ENCODE data around the gene SDR9C7.

The SDR9C7 gene

DNA sequence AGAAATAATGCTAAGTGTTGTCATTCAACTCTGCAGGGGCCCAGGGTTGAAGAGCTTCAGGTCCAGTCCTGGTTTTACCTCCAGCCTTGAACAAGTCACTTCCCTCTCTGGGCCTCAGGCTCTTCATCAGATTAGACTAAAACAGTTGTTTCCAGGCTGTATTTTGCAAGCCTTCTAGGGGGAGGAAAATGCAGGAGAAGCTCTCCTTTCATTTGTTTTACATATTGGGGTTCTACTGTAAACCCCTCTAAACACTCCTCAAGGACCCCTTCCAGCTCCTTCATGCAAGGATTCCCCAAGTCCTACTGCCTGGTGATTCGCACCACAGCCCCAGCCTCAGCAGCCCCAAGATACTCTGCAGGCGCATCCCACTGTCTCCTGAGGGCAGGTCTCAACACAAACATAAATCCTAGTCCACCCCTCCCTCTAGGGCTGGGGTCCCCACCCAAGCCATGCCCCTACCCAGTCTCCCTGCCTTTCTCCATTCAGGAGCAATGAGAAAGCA is 2.7 kb downstream of the SDR9C7 start:
- ChIA-PET POLR2A (no interaction called here), CTCF (interaction anchor here (0.5 to 1.5 kb wide), 6 partner anchors 33 to 1576 kb away, joined by 3 to 4 read pairs (median 3); no protein-coding TSS in a partner anchor)
- no peaks in the 10 kb centered on the region for H3K9me3 ChIP-seq (ENCODE audit: control insufficient read depth, insufficient read depth, low read depth, low read length)
- no peak overlapping the region for H3K4me3 ChIP-seq (ENCODE audit: low read depth, low read length)
- no peak for TF ChIP-seq TCF7L2 (IDR thresholded peaks at IDR 0.05; ENCODE audit: borderline replicate concordance, low read depth, low read length)
- TF ChIP-seq ZNF184 (tag by site-specific recombination; IDR thresholded peaks at IDR 0.05) = 0 out of 2 replicates have a peak, but pooled peaks have one; percentile 16
- no peaks in the 10 kb centered on the region for H3K4me1 ChIP-seq (ENCODE audit: control insufficient read depth, insufficient read depth, low read length)
- H3K27ac ChIP-seq (ENCODE audit: extremely low read depth, low read depth, low read length) = no peak overlapping the region
- H3K36me3 ChIP-seq (ENCODE audit: control insufficient read depth in 2 of 2, insufficient read depth in 1 of 2, low read length in 2 of 2) = no peaks in the 10 kb centered on the region

DNA sequence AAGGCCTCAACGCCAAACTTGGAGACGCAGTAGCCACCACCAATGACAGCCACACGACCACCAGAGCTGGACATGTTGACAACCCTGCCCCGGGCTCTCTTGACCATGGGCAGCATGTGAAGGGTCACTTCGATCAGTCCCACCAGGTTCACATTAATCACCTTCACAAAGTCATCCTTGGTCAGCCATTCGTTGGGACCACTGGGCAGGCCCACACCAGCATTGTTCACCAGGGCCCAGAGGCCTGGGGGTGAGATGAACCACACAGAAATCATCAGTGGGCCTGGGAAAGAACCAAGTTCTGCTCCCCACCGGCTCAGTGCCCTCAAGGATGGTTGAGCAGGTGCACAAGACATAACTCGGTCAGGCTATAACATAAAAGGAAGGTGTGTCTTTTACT is 4.0 kb downstream of the SDR9C7 start:
- no peaks in the 10 kb centered on the region for H3K36me3 ChIP-seq (ENCODE audit: control insufficient read depth in 2 of 2, insufficient read depth in 1 of 2, low read length in 2 of 2)
- no peak for TF ChIP-seq ZNF24 (tag by site-specific recombination; IDR thresholded peaks at IDR 0.05)
- TF ChIP-seq, protein P1, sequence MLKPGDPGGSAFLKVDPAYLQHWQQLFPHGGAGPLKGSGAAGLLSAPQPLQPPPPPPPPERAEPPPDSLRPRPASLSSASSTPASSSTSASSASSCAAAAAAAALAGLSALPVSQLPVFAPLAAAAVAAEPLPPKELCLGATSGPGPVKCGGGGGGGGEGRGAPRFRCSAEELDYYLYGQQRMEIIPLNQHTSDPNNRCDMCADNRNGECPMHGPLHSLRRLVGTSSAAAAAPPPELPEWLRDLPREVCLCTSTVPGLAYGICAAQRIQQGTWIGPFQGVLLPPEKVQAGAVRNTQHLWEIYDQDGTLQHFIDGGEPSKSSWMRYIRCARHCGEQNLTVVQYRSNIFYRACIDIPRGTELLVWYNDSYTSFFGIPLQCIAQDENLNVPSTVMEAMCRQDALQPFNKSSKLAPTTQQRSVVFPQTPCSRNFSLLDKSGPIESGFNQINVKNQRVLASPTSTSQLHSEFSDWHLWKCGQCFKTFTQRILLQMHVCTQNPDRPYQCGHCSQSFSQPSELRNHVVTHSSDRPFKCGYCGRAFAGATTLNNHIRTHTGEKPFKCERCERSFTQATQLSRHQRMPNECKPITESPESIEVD (tag by site-specific recombination; IDR thresholded peaks at IDR 0.05) = no peak
- TF ChIP-seq ZNF416 (tag by site-specific recombination; IDR thresholded peaks at IDR 0.05) = no peak
- TF ChIP-seq ZNF707 (tag by site-specific recombination; IDR thresholded peaks at IDR 0.05) = no peak
- TF ChIP-seq ZNF10 (tag by site-specific recombination; IDR thresholded peaks at IDR 0.05) = no peak
- TF ChIP-seq, protein P2, sequence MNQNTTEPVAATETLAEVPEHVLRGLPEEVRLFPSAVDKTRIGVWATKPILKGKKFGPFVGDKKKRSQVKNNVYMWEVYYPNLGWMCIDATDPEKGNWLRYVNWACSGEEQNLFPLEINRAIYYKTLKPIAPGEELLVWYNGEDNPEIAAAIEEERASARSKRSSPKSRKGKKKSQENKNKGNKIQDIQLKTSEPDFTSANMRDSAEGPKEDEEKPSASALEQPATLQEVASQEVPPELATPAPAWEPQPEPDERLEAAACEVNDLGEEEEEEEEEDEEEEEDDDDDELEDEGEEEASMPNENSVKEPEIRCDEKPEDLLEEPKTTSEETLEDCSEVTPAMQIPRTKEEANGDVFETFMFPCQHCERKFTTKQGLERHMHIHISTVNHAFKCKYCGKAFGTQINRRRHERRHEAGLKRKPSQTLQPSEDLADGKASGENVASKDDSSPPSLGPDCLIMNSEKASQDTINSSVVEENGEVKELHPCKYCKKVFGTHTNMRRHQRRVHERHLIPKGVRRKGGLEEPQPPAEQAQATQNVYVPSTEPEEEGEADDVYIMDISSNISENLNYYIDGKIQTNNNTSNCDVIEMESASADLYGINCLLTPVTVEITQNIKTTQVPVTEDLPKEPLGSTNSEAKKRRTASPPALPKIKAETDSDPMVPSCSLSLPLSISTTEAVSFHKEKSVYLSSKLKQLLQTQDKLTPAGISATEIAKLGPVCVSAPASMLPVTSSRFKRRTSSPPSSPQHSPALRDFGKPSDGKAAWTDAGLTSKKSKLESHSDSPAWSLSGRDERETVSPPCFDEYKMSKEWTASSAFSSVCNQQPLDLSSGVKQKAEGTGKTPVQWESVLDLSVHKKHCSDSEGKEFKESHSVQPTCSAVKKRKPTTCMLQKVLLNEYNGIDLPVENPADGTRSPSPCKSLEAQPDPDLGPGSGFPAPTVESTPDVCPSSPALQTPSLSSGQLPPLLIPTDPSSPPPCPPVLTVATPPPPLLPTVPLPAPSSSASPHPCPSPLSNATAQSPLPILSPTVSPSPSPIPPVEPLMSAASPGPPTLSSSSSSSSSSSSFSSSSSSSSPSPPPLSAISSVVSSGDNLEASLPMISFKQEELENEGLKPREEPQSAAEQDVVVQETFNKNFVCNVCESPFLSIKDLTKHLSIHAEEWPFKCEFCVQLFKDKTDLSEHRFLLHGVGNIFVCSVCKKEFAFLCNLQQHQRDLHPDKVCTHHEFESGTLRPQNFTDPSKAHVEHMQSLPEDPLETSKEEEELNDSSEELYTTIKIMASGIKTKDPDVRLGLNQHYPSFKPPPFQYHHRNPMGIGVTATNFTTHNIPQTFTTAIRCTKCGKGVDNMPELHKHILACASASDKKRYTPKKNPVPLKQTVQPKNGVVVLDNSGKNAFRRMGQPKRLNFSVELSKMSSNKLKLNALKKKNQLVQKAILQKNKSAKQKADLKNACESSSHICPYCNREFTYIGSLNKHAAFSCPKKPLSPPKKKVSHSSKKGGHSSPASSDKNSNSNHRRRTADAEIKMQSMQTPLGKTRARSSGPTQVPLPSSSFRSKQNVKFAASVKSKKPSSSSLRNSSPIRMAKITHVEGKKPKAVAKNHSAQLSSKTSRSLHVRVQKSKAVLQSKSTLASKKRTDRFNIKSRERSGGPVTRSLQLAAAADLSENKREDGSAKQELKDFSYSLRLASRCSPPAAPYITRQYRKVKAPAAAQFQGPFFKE (tag by site-specific recombination; IDR thresholded peaks at IDR 0.05; ENCODE audit: borderline replicate concordance) = no peak
- TF ChIP-seq, protein P3, sequence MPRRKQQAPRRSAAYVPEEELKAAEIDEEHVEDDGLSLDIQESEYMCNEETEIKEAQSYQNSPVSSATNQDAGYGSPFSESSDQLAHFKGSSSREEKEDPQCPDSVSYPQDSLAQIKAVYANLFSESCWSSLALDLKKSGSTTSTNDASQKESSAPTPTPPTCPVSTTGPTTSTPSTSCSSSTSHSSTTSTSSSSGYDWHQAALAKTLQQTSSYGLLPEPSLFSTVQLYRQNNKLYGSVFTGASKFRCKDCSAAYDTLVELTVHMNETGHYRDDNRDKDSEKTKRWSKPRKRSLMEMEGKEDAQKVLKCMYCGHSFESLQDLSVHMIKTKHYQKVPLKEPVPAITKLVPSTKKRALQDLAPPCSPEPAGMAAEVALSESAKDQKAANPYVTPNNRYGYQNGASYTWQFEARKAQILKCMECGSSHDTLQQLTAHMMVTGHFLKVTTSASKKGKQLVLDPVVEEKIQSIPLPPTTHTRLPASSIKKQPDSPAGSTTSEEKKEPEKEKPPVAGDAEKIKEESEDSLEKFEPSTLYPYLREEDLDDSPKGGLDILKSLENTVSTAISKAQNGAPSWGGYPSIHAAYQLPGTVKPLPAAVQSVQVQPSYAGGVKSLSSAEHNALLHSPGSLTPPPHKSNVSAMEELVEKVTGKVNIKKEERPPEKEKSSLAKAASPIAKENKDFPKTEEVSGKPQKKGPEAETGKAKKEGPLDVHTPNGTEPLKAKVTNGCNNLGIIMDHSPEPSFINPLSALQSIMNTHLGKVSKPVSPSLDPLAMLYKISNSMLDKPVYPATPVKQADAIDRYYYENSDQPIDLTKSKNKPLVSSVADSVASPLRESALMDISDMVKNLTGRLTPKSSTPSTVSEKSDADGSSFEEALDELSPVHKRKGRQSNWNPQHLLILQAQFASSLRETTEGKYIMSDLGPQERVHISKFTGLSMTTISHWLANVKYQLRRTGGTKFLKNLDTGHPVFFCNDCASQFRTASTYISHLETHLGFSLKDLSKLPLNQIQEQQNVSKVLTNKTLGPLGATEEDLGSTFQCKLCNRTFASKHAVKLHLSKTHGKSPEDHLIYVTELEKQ (tag by site-specific recombination; IDR thresholded peaks at IDR 0.05; ENCODE audit: borderline replicate concordance) = no peak
- TF ChIP-seq, protein P4, sequence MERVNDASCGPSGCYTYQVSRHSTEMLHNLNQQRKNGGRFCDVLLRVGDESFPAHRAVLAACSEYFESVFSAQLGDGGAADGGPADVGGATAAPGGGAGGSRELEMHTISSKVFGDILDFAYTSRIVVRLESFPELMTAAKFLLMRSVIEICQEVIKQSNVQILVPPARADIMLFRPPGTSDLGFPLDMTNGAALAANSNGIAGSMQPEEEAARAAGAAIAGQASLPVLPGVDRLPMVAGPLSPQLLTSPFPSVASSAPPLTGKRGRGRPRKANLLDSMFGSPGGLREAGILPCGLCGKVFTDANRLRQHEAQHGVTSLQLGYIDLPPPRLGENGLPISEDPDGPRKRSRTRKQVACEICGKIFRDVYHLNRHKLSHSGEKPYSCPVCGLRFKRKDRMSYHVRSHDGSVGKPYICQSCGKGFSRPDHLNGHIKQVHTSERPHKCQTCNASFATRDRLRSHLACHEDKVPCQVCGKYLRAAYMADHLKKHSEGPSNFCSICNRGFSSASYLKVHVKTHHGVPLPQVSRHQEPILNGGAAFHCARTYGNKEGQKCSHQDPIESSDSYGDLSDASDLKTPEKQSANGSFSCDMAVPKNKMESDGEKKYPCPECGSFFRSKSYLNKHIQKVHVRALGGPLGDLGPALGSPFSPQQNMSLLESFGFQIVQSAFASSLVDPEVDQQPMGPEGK (tag by site-specific recombination; IDR thresholded peaks at IDR 0.05) = no peak
- no peak for TF ChIP-seq ZNF521 (tag by site-specific recombination; IDR thresholded peaks at IDR 0.05)
- TF ChIP-seq, protein P5, sequence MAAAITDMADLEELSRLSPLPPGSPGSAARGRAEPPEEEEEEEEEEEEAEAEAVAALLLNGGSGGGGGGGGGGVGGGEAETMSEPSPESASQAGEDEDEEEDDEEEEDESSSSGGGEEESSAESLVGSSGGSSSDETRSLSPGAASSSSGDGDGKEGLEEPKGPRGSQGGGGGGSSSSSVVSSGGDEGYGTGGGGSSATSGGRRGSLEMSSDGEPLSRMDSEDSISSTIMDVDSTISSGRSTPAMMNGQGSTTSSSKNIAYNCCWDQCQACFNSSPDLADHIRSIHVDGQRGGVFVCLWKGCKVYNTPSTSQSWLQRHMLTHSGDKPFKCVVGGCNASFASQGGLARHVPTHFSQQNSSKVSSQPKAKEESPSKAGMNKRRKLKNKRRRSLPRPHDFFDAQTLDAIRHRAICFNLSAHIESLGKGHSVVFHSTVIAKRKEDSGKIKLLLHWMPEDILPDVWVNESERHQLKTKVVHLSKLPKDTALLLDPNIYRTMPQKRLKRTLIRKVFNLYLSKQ (tag by site-specific recombination; IDR thresholded peaks at IDR 0.05; ENCODE audit: borderline replicate concordance) = no peak
- no peak for TF ChIP-seq ZNF530 (tag by site-specific recombination; IDR thresholded peaks at IDR 0.05; ENCODE audit: low read depth)
- no peak for TF ChIP-seq KLF9 (tag by site-specific recombination; IDR thresholded peaks at IDR 0.05; ENCODE audit: low read depth)
- TF ChIP-seq ZNF366 (tag by site-specific recombination; conservative IDR thresholded peaks at IDR 0.05) = no peak
- TF ChIP-seq ZNF146 (tag by site-specific recombination; IDR thresholded peaks at IDR 0.05) = no peak
- H3K27ac ChIP-seq (ENCODE audit: extremely low read depth, low read depth, low read length) = no peak overlapping the region
- H3K4me1 ChIP-seq (ENCODE audit: control insufficient read depth, insufficient read depth, low read length) = no peaks in the 10 kb centered on the region
- POLR2A ChIA-PET = no interaction called here
- no peaks in the 10 kb centered on the region for H3K9me3 ChIP-seq (ENCODE audit: control insufficient read depth, insufficient read depth, low read depth, low read length)
- CTCF ChIA-PET = no interaction called here
- no peak overlapping the region for H3K4me3 ChIP-seq (ENCODE audit: low read depth, low read length)
